NCI-H526 treated with DMSO at 0.1 percent for 48 hours (cell line): Measurements from ENCODE around the gene SCAMP1.
"Not testable (repeated sequence)": the region's sequence is repeated elsewhere in the genome, so short reads cannot be mapped to it uniquely, and the experiment has no call there.

Experiments used
- DNase-seq: peaks from one replicate; lab custom pipeline; 2025; lab: John Stamatoyannopoulos, UW

SCAMP1 gene, protein sequence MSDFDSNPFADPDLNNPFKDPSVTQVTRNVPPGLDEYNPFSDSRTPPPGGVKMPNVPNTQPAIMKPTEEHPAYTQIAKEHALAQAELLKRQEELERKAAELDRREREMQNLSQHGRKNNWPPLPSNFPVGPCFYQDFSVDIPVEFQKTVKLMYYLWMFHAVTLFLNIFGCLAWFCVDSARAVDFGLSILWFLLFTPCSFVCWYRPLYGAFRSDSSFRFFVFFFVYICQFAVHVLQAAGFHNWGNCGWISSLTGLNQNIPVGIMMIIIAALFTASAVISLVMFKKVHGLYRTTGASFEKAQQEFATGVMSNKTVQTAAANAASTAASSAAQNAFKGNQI

DNA sequence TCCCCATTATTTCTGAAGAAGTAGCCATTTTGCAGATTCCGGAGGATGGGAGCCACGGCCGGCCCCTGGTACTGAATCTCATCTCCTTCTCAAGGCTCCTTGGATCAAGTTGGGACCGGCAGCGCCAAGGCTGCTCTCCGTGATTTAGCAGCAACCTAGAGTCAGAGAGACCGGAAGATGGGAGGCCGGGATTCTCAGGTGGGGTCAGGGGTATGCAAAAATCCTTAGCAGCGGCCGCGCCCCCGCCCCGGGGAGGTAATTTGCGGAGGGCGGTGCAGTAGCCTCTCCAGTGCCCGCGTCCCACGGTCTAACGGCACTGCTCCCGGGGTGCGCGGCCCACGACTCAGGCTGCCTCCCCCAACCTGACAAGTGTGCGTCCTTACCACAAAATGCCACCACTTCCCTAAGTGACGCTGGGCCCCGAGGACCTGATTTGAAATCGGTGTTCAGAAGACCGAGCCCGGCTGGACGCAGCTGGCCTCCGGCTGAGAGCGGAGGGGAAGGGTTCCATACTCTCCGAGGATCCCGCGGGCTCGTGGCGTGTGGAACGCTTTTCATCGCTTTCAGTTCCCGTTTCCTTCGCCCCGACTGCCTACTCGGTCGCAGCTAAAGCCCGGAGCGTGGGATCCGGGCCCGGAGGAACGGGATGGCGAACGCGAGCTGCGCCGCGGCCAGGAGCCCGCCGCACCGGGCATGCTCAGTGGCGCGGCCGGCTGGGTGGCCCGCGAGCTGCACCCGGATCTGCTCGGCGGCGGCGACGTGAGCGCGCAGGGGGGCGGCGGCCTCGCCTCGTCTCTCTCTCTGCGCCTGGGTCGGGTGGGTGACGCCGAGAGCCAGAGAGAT lies at the start of gene SCAMP1:
TSS of gene SCAMP1 (plus strand) at position 787 of the 843 bp plus-strand sequence. CDS start at position 842, 55 bp downstream.
- DNase-seq, result peak; percentile 57

DNA sequence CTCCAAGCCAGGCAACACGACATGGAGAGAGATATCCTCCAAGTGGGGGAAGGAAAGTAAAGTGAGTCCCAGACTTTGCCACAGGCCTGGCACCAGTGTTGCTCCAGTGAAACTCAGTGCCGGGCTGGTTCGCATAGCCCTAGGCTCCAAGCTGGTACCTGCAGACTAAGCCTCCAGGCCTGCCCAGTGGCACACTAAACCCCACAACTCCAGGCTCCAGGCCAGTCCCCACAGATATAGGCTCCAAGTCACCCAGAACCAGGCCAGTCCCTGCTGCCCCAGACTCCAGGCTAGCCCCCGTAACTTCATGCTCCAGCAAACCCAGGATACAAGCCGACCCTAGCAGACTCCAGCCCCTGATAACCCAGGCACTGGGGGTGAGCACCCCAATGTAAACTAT lies 42.9 kb upstream of the SCAMP1 start:
- no peak for DNase-seq

DNA sequence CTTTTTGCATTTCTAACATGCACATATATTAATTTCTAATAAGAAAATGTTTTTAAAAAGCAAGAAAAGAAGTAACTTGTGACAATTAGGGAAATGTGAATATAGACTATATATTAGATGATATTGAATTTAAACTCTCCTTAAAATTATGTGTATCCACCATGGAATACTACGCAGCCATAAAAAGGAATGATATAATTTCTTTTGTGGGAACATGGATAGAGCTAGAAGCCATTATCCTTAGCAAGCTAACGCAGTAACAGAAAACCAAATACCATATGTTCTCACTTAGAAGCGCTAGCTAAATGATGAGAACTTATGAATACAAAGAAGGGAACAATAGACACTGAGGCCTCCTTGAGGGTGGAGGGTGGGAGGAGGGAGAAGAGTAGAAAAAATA lies 42.1 kb upstream of the SCAMP1 start:
- DNase-seq, result no peak

DNA sequence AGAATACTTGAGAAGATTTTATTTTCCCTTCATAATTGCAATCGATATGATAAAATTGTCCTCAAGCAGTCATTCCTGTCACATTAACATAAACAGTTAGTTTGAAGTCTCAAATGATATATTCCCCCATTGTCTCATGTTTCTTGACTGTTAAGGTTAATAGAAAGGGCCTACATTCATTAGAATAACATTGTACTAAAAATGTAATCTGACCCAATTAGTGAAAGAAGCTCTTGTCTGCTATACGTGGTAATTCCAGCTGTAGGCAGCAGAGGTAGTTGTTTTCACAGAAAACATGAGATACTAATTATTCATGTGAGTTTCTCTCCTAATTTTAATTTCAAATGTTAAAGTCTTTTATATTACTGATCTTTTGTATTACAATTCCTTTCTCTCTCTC lies 40.0 kb upstream of the SCAMP1 start:
- peak; percentile 37 for DNase-seq

DNA sequence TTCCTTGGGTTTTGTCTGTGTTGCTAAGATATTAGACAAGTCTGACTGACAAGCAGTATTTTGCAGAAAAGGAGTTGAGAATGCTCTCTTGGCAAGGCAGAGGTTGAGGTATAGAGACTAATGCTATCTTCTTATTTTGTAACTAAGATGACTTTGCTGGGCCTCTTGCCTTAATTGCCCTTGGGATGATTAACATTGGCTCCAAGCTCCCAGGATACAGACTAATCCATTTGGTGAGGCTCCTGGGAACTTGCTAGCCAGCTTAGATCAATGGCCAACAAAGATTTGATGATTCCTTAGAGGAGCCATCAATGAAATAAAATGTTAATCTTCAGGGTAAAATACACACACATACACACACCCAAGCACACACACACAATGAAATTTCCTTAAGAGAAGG lies 37.2 kb upstream of the SCAMP1 start:
- no peak for DNase-seq

DNA sequence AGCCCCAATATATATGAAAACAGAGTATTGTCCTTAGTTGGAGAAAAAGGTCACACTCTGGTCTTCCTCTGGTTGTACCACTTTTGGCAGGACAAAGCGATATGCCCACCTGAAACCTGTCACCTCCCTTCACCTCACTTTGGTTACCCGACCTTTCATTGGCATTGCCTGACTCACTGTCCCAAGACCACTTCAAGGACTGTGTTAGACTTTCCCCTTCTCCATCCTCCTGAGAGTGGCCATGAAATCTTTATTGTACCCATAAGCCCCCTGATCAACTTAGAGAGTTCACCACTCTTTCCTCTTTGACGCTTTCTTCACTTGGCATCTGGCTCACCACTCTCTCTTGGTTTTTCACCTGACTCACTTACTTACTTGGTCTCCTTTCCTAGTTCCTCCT lies 33.5 kb upstream of the SCAMP1 start:
- no peak for DNase-seq

DNA sequence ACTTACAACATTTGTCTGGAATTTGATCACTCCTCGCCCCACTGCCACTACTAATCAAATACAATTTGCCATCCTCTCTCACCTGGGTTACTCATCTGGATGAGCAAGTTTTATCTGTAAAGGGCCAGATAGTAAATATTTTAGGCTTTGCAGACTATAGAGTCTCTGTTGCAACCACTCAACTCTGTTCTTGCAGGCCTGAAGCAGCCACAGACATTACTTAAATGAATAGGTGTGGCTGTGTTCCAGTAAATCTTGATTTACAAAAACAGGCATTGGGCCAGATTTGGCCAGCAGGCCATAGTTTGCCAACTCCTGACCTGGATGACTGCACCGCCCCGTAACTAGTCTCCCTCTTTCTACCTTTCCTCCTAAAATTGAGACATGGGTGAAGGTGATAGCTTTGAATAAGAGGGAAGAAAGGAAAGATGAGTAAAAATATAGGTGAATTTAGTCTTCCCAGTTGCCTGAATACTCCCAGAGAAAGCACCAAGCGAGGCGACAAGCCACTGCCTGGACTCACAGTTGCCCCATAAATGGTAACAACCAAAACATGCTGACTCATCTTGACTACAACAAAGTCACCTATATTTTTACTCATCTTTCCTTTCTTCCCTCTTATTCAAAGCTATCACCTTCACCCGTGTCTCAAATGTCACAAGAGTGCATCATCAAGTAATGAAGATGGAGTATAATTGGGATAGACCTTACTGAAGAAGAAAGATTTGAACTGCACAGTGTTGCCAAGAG lies 32.5 kb upstream of the SCAMP1 start:
- DNase-seq, result no peak

DNA sequence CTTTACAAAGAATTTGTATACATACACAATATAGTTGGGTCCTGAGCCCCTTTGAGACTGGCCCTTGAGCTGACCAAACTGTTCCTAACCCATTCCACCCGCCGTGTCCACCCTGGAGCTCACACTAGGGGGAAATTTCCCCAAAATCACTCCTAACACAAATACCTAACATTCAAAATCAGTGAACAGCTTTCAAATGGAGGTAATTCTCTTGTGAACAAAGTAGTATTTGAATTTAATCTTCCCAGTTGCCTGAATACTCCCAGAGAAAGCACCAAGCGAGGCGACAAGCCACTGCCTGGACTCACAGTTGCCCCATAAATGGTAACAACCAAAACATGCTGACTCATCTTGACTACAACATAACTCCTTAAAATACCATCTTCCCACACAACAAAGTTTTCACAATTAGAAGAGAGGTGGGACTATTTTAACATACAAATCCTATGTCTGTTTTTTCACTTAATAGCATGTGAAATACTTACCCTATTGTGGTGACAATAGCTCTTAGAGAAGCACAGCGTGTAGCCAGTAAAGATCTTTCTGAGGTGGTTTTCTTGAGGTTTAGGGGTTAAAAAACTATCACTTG lies 31.7 kb upstream of the SCAMP1 start:
- DNase-seq, result no peak

DNA sequence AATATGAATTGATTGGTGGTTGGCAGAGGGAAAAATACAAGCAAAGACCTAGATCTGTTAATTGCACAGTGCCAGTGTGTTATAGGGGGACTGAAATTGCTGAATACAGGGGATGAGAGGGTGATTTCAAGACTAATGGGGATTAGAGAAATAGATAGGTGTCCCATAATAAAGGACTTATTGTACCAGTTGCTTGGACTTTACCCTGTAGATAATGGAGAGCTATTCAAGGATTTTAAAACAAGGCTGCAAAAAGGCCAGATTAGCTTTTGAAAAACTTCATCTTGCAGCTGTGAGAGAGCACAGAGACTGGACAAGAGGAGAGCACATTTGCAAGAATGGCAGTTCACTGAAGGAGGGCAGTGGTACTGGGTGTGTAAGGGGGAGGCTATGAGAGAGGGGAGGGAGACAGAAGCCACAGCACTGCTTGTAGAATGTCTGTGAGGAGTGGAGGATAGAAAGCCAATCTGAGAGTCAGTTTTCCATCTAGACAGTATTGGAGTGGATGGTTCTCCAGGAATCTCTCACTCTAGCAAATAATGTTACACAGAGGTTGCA lies 28.8 kb upstream of the SCAMP1 start:
- no peak for DNase-seq

DNA sequence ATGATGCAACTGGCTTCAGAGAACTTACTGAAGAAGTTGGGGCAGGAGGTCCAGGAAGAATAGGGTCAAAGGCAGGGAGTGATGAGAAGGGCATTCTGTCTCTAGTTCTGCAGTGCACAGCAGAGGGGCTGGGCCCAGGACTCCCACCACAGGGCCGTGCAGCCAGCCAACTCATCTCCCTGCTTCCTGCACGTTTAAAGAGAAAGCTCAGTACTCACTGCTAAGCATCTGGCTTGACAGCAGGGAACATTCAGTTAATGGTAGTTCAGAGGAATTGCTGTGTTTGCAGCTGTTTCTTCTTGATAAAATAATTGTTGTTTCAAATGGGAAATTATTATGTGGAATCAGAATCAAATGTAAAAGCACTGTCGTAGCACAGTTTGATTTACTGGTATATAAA lies 25.6 kb upstream of the SCAMP1 start:
- DNase-seq, result no peak

DNA sequence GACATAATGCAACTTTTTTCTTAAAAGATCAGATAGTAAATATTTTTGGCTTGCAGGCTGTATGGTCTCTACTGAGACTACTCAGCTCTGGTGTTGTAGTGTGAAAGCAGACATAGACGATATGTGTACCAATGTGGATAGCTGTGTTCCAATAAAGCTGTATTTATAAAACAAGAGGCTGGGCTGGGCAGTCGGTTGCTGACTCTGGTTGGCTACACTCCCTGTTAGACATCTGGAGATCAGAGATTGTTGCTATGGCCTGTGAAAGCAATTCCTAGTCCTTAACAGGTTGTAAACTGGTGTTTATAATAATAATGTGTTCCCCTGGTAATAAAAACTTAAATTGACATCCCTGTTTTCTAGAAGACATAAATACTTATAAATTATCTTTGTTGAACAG lies 24.4 kb upstream of the SCAMP1 start:
- DNase-seq, result no peak

DNA sequence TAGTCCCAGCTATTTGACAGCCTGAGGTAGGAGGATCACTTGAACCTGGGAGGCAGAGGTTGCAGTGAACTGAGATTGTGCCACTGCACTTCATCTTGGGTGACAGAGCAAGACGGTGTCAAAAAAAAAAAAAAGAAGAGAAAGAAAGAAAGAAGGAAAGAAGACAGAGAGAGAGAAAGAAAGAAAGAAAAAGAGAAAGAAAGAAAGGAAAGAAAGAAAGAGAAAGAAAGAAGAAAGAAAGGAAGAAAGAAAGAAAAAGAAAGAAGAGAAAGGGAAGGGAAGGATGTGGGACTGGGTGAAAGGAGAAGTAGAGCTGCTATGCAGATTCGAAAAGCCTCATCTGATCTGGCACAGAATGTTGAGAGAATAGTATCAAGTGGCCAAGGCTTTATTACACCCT lies 23.7 kb upstream of the SCAMP1 start:
- no peak for DNase-seq

DNA sequence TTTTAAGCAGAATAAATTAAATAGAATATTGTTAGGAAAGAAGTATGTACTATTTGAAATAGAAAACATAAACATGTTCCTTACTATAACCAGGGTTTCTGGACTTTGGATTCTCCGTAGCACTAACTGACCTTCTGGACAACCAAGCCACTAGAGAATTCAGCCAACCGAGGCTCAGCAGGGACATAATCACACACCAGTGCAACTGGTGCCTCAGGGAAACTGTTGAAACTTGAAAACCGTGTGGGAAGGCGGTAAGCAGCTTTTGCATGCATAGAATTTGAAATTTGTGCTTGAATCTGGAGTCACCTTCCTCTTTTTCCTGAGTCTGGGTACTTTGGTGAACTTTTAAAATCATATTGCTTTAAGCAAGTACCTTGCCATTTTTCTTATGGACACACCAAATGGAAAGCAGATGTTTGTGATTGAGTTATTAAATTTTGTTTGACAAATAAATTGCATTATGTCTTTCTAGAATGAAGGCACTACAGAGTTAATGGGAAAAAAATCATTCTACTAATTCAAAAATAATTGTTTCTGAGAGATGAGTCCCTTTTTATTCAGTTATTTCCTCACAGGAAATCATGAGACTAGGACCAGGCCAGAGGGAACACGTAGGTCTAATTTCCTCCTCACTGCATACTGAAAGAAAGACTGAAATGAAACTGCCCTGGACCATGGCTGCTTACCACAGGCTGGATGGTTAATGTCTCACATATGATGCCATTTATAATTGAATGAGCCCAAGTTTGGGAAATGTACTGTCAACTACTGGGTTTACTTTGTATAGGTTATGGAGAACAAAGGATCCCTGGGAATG lies 20.6 kb upstream of the SCAMP1 start:
- DNase-seq, result no peak

DNA sequence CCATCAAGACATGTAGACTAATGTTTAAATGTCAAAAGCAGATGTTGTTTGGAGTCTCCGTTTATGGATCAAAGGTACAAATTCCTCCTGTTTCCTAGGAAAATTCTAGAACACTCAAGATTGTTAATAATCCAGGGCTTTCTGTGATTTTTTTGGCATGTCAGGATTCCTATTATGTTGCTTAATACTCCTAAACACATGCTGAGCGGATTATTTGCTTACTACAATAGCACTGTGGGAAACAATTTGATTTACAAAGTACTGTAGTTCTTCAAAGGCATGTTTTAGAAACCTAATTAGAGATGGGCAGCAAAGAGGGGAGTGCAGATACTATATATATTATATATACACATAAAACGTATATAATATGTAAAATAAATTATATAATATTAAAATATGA lies 19.0 kb upstream of the SCAMP1 start:
- no peak for DNase-seq

DNA sequence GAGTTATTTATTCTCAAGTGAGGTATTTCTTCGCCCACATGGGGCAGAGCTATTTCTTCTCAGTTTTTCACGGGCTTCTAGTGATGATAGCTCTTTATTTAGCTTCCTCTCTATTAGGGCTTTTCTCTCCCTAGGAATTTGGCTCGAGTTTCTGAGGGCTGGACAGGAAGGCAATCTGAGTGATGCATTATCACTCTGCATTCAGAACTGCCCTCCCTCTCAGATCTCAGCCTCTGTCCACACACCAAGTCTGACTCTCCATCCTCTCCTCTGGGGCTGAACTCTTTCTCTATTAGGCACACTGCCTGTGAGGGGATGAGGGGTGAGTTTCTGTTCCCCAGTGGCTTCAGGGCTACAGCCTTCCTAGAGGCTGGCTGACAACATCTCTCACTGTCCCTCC lies 14.9 kb upstream of the SCAMP1 start:
- no peak for DNase-seq

DNA sequence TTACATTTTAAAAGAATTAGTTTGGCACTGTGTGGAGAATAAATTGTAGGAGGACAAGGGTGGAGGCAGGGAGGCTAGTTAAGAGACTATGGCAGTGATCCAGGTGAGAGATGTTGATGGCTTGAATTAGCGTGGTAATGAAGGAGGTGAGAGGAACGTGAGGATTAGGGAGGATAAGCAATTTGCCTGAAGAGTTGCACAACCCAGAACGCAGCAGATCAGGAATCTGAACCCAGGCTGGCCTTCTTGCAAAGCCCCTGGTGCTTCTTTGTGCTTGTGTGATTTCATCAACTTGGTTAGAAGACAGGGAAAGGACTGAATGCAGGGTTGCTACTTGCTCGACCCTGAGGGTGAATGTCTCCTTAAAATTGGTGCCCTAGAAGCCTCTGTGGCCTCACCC lies 6.9 kb upstream of the SCAMP1 start:
- no peak for DNase-seq

DNA sequence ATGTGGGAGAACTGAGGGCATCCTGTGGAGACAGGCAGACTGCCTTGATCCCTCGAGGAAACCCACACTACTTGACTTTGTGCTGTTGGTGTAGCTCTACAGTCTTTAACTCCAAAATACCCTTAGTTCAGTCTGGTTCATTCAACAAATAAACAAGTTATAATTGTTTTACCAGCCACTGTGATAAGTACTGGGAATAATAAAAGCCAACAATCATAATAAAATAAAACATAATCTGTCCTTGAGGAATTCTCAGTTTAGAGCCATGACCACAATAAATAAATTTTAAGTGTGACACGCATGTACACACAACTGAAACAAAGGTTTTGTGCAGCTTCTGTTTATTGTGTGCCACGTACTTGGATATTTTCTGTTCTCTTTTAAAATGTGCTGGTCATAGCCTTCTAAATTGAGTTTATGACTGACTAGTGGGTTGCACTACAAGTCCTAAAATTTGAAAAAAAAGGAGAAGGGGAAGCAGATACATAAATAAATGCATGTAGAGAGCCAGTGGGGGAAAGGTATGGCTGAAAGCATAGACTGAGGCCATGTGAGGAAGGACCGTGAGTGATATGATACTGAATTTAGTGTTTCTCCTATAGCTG lies 6.2 kb upstream of the SCAMP1 start:
- DNase-seq, result no peak

DNA sequence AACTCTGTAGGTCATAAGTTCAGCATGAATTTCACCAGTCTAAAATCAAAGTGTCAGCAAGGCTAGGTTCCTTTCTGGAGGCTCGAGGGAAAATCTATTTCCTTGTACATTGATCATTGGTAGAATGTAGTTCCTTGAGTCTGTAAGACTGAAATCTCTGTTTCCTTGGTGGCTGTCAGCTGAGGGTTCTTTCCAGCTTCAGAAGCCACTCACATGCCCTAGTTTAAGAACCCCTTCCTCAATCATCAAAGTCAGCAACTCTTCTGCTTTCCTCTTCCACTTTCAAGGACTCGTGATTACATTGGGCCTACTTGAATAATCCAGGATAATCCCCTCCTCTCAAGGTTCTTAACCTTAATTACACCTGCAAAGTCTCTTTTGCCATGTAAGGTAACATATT lies 4.9 kb upstream of the SCAMP1 start:
- no peak for DNase-seq

DNA sequence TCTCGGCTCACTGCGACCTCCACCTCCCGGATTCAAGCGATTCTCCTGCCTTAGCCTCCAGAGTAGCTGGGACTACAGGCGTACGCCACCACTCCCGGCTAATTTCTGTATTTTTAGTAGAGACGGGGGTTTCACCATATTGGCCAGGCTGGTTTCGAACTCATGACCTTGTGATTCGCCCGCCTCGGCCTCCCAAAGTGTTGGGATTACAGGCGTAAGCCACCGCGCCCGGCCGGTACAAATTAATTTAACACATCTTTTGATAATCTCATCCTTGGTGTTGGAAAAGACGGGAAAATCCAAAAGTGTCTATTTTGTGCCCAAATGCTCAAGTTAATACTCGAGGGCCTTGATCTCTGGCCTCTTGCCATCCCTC lies 974 bp upstream of the SCAMP1 start:
- not testable (repeated sequence) for DNase-seq

DNA sequence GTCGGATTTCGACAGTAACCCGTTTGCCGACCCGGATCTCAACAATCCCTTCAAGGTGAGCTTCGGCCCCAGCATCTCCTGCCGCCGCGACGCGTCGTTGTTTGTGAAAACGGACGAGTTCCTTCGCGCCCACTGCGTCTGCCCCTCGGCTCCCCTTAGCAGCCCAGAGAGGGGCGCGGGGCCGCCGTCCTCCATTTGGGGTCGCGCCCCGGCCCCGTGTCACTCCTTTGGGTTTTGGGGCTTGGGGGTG lies 182 bp downstream of the SCAMP1 start:
- no peak for DNase-seq
